Activated CD8-positive, alpha-beta T cell treated with anti-CD3 and anti-CD28 coated beads for 36 hours (primary cell): ENCODE data around the gene CDH7. TPM values are rescaled to one million over a fixed set of nuclear protein-coding genes. Genes with fewer than 3 reads are reported as not detected.
A peak's percentile ranks its signal among the peaks of the same experiment; 100 is the strongest.

Source experiments
- ATAC-seq: fragments of 200-7000 bp; cut with Tn5 transposase; one replicate; pipeline ENCODE4 v1.10.0; 2021; ENCODE audit warnings: mild to moderate bottlenecking, moderate library complexity
- CTCF ChIA-PET: fragments of 350-600 bp; sonication (Branson Sonifier 250); formaldehyde crosslinking; loops from one replicate; lab custom pipeline; 2021; ENCODE audit warnings: antibody characterized with exemption; lab: Charles Lee
- POLR2A ChIA-PET: fragments of 350-600 bp; sonication (Branson Sonifier 250); formaldehyde crosslinking; loops from one replicate; lab custom pipeline; 2021; ENCODE audit warnings: antibody characterized with exemption; lab: Charles Lee
- DNase-seq: peaks from one replicate; pipeline ENCODE4 v3.0.0-alpha.2; 2020
- H3K27ac Mint-ChIP-seq: one replicate; pipeline ENCODE4 v1.8.0; 2021; ENCODE audit warnings: mild to moderate bottlenecking, mixed read lengths
- H3K27me3 Mint-ChIP-seq: one replicate; pipeline ENCODE4 v1.8.0; 2021; ENCODE audit warnings: mixed read lengths
- H3K36me3 Mint-ChIP-seq: one replicate; pipeline ENCODE4 v1.8.0; 2021; ENCODE audit warnings: low read depth, mixed read lengths
- H3K4me1 Mint-ChIP-seq: one replicate; pipeline ENCODE4 v1.8.0; 2021; ENCODE audit warnings: low read depth, mixed read lengths
- H3K4me3 Mint-ChIP-seq: one replicate; pipeline ENCODE4 v1.8.0; 2021; ENCODE audit warnings: mild to moderate bottlenecking, moderate library complexity, mixed read lengths
- H3K9me3 Mint-ChIP-seq: one replicate; pipeline ENCODE4 v1.8.0; 2021; ENCODE audit warnings: mixed read lengths
- intact Hi-C: fragments of 100-400 bp; cut with micrococcal nuclease; formaldehyde crosslinking; loops from one replicate; pipeline ENCODE4 v1.10.0; 2022
- total RNA-seq, 2 experiments: library from RNA; stranded (reverse); gene quantifications; one replicate each; pipeline ENCODE4 v1.2.3, GENCODE V29; 2021
- TF ChIP-seq, protein P1 (sequence below): fragments of 200-600 bp; IDR thresholded peaks from one replicate; pipeline ENCODE4 v1.8.0; 2022; ENCODE audit warnings: antibody characterized with exemption, mild to moderate bottlenecking

The CDH7 gene
- total RNA-seq, 2 experiments from 2014 or later: not detected

DNA sequence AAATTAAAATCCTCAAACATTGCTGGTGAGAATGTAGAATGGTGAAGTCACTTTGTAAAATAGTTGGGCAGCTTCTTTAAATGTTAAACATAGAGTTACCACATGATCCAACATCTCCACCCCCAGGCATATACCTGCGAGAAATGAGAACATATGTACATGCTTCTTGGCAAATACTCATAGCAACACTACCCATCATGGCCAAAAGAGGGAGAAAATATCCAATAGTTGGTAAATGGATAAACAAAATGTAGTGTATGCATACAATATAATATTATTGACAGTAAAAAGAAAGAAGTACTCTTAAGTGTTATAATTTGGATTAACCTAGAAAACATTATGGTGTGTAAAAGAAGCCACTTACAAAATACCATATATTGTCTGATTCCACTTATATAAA lies 185.9 kb downstream of the CDH7 start:
- Mint-ChIP-seq H3K36me3 (no peaks in the 10 kb centered on the region), H3K27ac (no peak overlapping the region), H3K9me3 (peaks cover 4% of the 10 kb centered on the region), H3K4me1 (no peaks in the 10 kb centered on the region), H3K27me3 (no peaks in the 10 kb centered on the region), H3K4me3 (no peak overlapping the region)
- TF ChIP-seq, protein P1, sequence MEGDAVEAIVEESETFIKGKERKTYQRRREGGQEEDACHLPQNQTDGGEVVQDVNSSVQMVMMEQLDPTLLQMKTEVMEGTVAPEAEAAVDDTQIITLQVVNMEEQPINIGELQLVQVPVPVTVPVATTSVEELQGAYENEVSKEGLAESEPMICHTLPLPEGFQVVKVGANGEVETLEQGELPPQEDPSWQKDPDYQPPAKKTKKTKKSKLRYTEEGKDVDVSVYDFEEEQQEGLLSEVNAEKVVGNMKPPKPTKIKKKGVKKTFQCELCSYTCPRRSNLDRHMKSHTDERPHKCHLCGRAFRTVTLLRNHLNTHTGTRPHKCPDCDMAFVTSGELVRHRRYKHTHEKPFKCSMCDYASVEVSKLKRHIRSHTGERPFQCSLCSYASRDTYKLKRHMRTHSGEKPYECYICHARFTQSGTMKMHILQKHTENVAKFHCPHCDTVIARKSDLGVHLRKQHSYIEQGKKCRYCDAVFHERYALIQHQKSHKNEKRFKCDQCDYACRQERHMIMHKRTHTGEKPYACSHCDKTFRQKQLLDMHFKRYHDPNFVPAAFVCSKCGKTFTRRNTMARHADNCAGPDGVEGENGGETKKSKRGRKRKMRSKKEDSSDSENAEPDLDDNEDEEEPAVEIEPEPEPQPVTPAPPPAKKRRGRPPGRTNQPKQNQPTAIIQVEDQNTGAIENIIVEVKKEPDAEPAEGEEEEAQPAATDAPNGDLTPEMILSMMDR: no peak
- intact Hi-C loops: no loop called here
- ATAC-seq (no peak), DNase-seq (no peak)
- ChIA-PET POLR2A (no interaction called here), CTCF (no interaction called here)

GRCh38 chr18:65937180-65937579 lies 186.4 kb downstream of the CDH7 start:
- ATAC-seq: no peak
- no peak for DNase-seq
- CTCF ChIA-PET: no interaction called here
- POLR2A ChIA-PET: no interaction called here
- Mint-ChIP-seq H3K9me3 (peaks cover 4% of the 10 kb centered on the region), H3K4me3 (no peak overlapping the region), H3K27me3 (no peaks in the 10 kb centered on the region), H3K4me1 (no peaks in the 10 kb centered on the region), H3K36me3 (no peaks in the 10 kb centered on the region), H3K27ac (no peak overlapping the region)
- intact Hi-C loops: no loop called here
- TF ChIP-seq, protein P1: no peak

- ChIA-PET CTCF (no interaction called here), POLR2A (no interaction called here)
- peak; percentile 53 for DNase-seq
- Mint-ChIP-seq H3K4me1 (no peaks in the 10 kb centered on the region), H3K27me3 (no peaks in the 10 kb centered on the region), H3K4me3 (no peak overlapping the region), H3K9me3 (peaks cover 3% of the 10 kb centered on the region), H3K36me3 (no peaks in the 10 kb centered on the region), H3K27ac (no peak overlapping the region)
- ATAC-seq: no peak
- TF ChIP-seq, protein P1: no peak
- intact Hi-C loops: no loop called here
Observed at GRCh38 chr18:65938592-65939372, 188.0 kb downstream of the CDH7 start.
